ENCODE measurements around the gene C3orf22.

- TF ChIP-seq EZH2 (IDR thresholded peaks at IDR 0.05; ENCODE audit: low read length, missing control alignments) (no peak), CTCF (conservative IDR thresholded peaks at IDR 0.05 in 1 of 2, IDR thresholded peaks at IDR 0.05 in 1 of 2; ENCODE audit: low read depth in 1 of 2, low read length in 2 of 2) (no peak)
These were observed 43.5 kb downstream of the C3orf22 start for GRCh38 chr3:126515066-126515706.
